ENCODE data around the gene TEKT3. TPM values are rescaled to one million over a fixed set of nuclear protein-coding genes. Genes with fewer than 3 reads are reported as not detected.

Gene TEKT3
- total RNA-seq, 1 donor from 2014 or later, result not detected

- intact Hi-C loops (cut with DNase I), result no loop called here
- Histone ChIP-seq H3K4me3 (no peak overlapping the region), H3K27ac (no peak overlapping the region), H3K36me3 (no peaks in the 10 kb centered on the region), H3K4me1 (no peaks in the 10 kb centered on the region), H3K27me3 (no peaks in the 10 kb centered on the region), H3K9me3 (no peaks in the 10 kb centered on the region)
- no peak for TF ChIP-seq CTCF (IDR thresholded peaks at IDR 0.05)
- DNase-seq (no peak), ATAC-seq (peak; percentile 30)
These were observed 35.8 kb upstream of the TEKT3 start for GRCh38 chr17:15377200-15377599.

GRCh38 chr17:15371376-15372130 lies 30.2 kb upstream of the TEKT3 start:
- H3K4me3 ChIP-seq, result no peak overlapping the region
- no peaks in the 10 kb centered on the region for H3K9me3 ChIP-seq
- H3K4me1 ChIP-seq, result peaks cover 7% of the 10 kb centered on the region
- H3K27ac ChIP-seq, result no peak overlapping the region
- no peak for TF ChIP-seq CTCF (IDR thresholded peaks at IDR 0.05)
- no peaks in the 10 kb centered on the region for H3K36me3 ChIP-seq
- intact Hi-C loops (cut with DNase I), result no loop called here
- no peaks in the 10 kb centered on the region for H3K27me3 ChIP-seq
- ATAC-seq (no peak), DNase-seq (no peak)

GRCh38 chr17:15368600-15368999 lies 27.2 kb upstream of the TEKT3 start:
- Histone ChIP-seq H3K4me3 (no peak overlapping the region), H3K27me3 (no peaks in the 10 kb centered on the region)

GRCh38 chr17:15366026-15366425 lies 24.6 kb upstream of the TEKT3 start:
- Histone ChIP-seq H3K9me3 (no peaks in the 10 kb centered on the region), H3K4me1 (peaks cover 7% of the 10 kb centered on the region), H3K36me3 (no peaks in the 10 kb centered on the region), H3K27me3 (no peaks in the 10 kb centered on the region), H3K27ac (no peak overlapping the region), H3K4me3 (no peak overlapping the region)
- ATAC-seq (no peak), DNase-seq (no peak)
- TF ChIP-seq CTCF (IDR thresholded peaks at IDR 0.05), result no peak
- intact Hi-C loops (cut with DNase I), result no loop called here

More at GRCh38 chr17:15368600-15368999, 27.2 kb upstream of the TEKT3 start:
- no peaks in the 10 kb centered on the region for H3K9me3 ChIP-seq
- H3K4me1 ChIP-seq, result peaks cover 7% of the 10 kb centered on the region
- TF ChIP-seq CTCF (IDR thresholded peaks at IDR 0.05), result no peak
- no peaks in the 10 kb centered on the region for H3K36me3 ChIP-seq
- ATAC-seq, result no peak
- H3K27ac ChIP-seq, result no peak overlapping the region
- no peak for DNase-seq
- intact Hi-C loops (cut with DNase I), result no loop called here

- Histone ChIP-seq H3K27ac (no peak overlapping the region), H3K4me3 (no peak overlapping the region), H3K27me3 (no peaks in the 10 kb centered on the region), H3K36me3 (no peaks in the 10 kb centered on the region), H3K9me3 (no peaks in the 10 kb centered on the region), H3K4me1 (peaks cover 7% of the 10 kb centered on the region)
- intact Hi-C loops (cut with DNase I), result no loop called here
- no peak for TF ChIP-seq CTCF (IDR thresholded peaks at IDR 0.05)
- ATAC-seq (peak; percentile 47), DNase-seq (no peak)
These were observed 23.2 kb upstream of the TEKT3 start for GRCh38 chr17:15364615-15365014.

Measured in upper lobe of right lung (tissue), 1 donor.